K562 (cell line): ENCODE results near the gene TMEM87A. TPM values are rescaled to one million over a fixed set of nuclear protein-coding genes. Genes with fewer than 3 reads are reported as not detected.

Source experiments
- ATAC-seq: fragments of 200-7000 bp; cut with Tn5 transposase; 3 replicates; pipeline ENCODE4 v1.9.1; 2020; ENCODE audit warnings: moderate library complexity
- BruUV-seq: library from RNA; stranded (reverse); fragments of 400-500 nt; replicated peaks from 2 replicates; lab custom pipeline; 2021; lab: Mats Ljungman, UMichigan
- CTCF ChIA-PET: fragments of 300-600 bp; formaldehyde crosslinking; extraction: SDS; loops from one replicate; lab custom pipeline; 2021; ENCODE audit warnings: low intra/inter-chr PET ratio; lab: Yijun Ruan, JAX
- POLR2A ChIA-PET: fragments of 300-600, 350-650 bp; sonication (Branson Sonifier 250); formaldehyde crosslinking; extraction: SDS; loops from one replicate; lab custom pipeline; 2021; ENCODE audit warnings: antibody characterized with exemption, inconsistent platforms; lab: Yijun Ruan, JAX
- DNase-seq, 4 experiments: peaks; one replicate each; pipeline versions ENCODE4 v3.0.0 to v3.0.0-alpha.2; 2011 to 2018; ENCODE audit warnings: low spot score in 3 of 4, mixed read lengths in 3 of 4; ENCODE audit errors: extremely low read depth in 1 of 4
- FAIRE-seq: peaks from 2 replicates; lab custom pipeline; 2011; peaks lifted over from hg19 to GRCh38; lab: Jason Lieb, UNC
- H2AFZ ChIP-seq: 2 replicates; pipeline ENCODE4 v1.6.0; 2011; ENCODE audit warnings: low read depth, low read length, control low read depth, inconsistent platforms
- H3K27ac ChIP-seq: fragments of 200-600 bp; 3 replicates; pipeline ENCODE4 v1.8.0; 2011; ENCODE audit warnings: low read depth, mild to moderate bottlenecking, control low read depth, inconsistent platforms, low read length, moderate library complexity, mixed read lengths; ENCODE audit errors: extremely low read depth
- H3K27me3 ChIP-seq, 2 experiments: fragments of 300-600 bp in 1 of 2; 2 replicates in 1 of 2; 3 replicates in 1 of 2; pipeline versions ENCODE4 v1.6.0 to v1.8.0; 2011; ENCODE audit warnings: inconsistent platforms in 2 of 2, low read length in 2 of 2, mild to moderate bottlenecking in 1 of 2, mixed read lengths in 1 of 2, moderate library complexity in 1 of 2; ENCODE audit not compliant: control insufficient read depth in 2 of 2, insufficient read depth in 2 of 2
- H3K36me3 ChIP-seq: fragments of 300-600 bp; 3 replicates; pipeline ENCODE4 v1.8.0; 2011; ENCODE audit warnings: mild to moderate bottlenecking, low read length, inconsistent platforms; ENCODE audit not compliant: control insufficient read depth, insufficient read depth
- H3K4me1 ChIP-seq, 2 experiments: fragments of 200-600 bp in 1 of 2; replicated peaks in 1 of 2; 2 replicates in 1 of 2; 3 replicates in 1 of 2; pipeline versions ENCODE4 v1.5.1 to v1.8.0; 2011; ENCODE audit warnings: inconsistent platforms in 2 of 2, low read length in 2 of 2, mild to moderate bottlenecking in 1 of 2, mixed read lengths in 1 of 2, moderate library complexity in 1 of 2; ENCODE audit not compliant: control insufficient read depth in 2 of 2, insufficient read depth in 2 of 2
- H3K4me2 ChIP-seq: 2 replicates; pipeline ENCODE4 v1.6.1; 2011; ENCODE audit warnings: low read length, control low read depth, inconsistent platforms, mixed read lengths; ENCODE audit not compliant: insufficient read depth
- H3K4me3 ChIP-seq: fragments of 200-600 bp; sonication (generic), shearing (Covaris generic); 2 replicates; pipeline ENCODE4 v1.5.1; 2016; ENCODE audit warnings: control low read depth, inconsistent platforms
- H3K79me2 ChIP-seq: fragments of 200-600 bp; 3 replicates; pipeline ENCODE4 v1.8.0; 2011; ENCODE audit warnings: low read length, inconsistent platforms; ENCODE audit not compliant: control insufficient read depth, insufficient read depth
- H3K9ac ChIP-seq, 2 experiments: 2 replicates each; pipeline versions ENCODE4 v1.6.0 to v1.6.1; 2011; ENCODE audit warnings: low read depth in 2 of 2, low read length in 2 of 2, control low read depth in 1 of 2, inconsistent platforms in 1 of 2, mild to moderate bottlenecking in 1 of 2, mixed read lengths in 1 of 2; ENCODE audit not compliant: insufficient read depth in 1 of 2
- H3K9me1 ChIP-seq: one replicate; pipeline ENCODE4 v1.6.0; 2011; ENCODE audit warnings: inconsistent platforms, mild to moderate bottlenecking, low read length, moderate library complexity; ENCODE audit not compliant: control insufficient read depth, insufficient read depth
- H3K9me3 ChIP-seq: replicated peaks from 2 replicates; pipeline ENCODE4 v1.5.1; 2011; ENCODE audit warnings: low read depth, low read length, inconsistent platforms; ENCODE audit not compliant: control insufficient read depth, insufficient read depth
- H4K20me1 ChIP-seq: replicated peaks from 2 replicates; pipeline ENCODE4 v1.6.1; 2011; ENCODE audit warnings: low read length, inconsistent platforms, mixed read lengths; ENCODE audit not compliant: control insufficient read depth, insufficient read depth
- PHB ChIP-seq: fragments of 250-450 bp; sonication (Bioruptor Pico); IDR thresholded peaks from 2 replicates; pipeline ENCODE4 v1.5.0; 2021
- TARDBP ChIP-seq: fragments of 450-650 bp; IDR thresholded peaks from 2 replicates; pipeline ENCODE4 v1.6.1; 2016
- WGBS: fragments of 100-300 bp; shearing (Covaris generic); methylation state at CpG from one replicate; pipeline ENCODE4 v1.1.6; 2016; ENCODE audit warnings: low coverage, mixed read lengths; ENCODE audit not compliant: insufficient coverage; ENCODE audit errors: missing lambda C conversion rate; 5-methylcytosine and 5-hydroxymethylcytosine counted together
- in situ Hi-C: fragments of 300-500 bp; cut with MboI; formaldehyde crosslinking; loops from 4 replicates; pipeline ENCODE4 v1.15.0; 2018; ENCODE audit warnings: inconsistent platforms, mixed read lengths
- intact Hi-C: fragments of 100-400 bp; cut with micrococcal nuclease; formaldehyde crosslinking; loops from 2 replicates; pipeline ENCODE4 v1.14.2; 2022
- polyA plus RNA-seq, 8 experiments: library from polyadenylated mRNA; depleted of rRNA in 4 of 8; stranded (reverse) in 5 of 8; unstranded in 3 of 8; fragments of >200 nt; fragmentation: Nextera tagmentation in 2 of 8; fragmentation: Illumina TruSeq in 1 of 8; extraction: Ambion mirVana in 2 of 8; extraction: Trizol in 1 of 8; gene quantifications; 2 replicates each; pipeline versions ENCODE4 v1.2.1 to v1.2.3, GENCODE V29; 2011 to 2014; ENCODE audit warnings: inconsistent platforms in 1 of 8, missing spikeins in 1 of 8
- total RNA-seq, 7 experiments: library from RNA; depleted of rRNA in 6 of 7; stranded (reverse); fragments of >200 nt in 6 of 7; fragmentation: Illumina TruSeq in 2 of 7; extraction: Trizol in 2 of 7; gene quantifications; 2 replicates each; pipeline versions ENCODE4 v1.2.1 to v1.2.3, GENCODE V29; 2011 to 2021; ENCODE audit warnings: low replicate concordance in 1 of 7
- TF ChIP-seq, protein P1 (sequence below): fragments of 250-450 bp; sonication (Bioruptor Pico); IDR thresholded peaks from 2 replicates; pipeline ENCODE4 v1.5.0; 2021
- TF ChIP-seq, protein P2 (sequence below): sonication (generic); formaldehyde crosslinking; IDR thresholded peaks from 2 replicates; pipeline ENCODE4 v1.4.0; 2020; ENCODE audit warnings: mild to moderate bottlenecking, missing genetic modification reagents

Gene TMEM87A
- total and polyA plus RNA-seq, 9 of the 15 experiments (the other 6 are each of a cell fraction or from before 2014, with no cell fraction given): 16.6 to 43.3 (median 29.6) TPM

- CTCF ChIA-PET: no interaction called here
- no peaks in the 10 kb centered on the region for H4K20me1 ChIP-seq
- no peaks in the 10 kb centered on the region for H3K79me2 ChIP-seq
- H3K4me2 ChIP-seq: no peak overlapping the region
- no peak overlapping the region for H3K9ac ChIP-seq
- DNase-seq (no peak), FAIRE-seq (no peak), ATAC-seq (no peak)
- intact Hi-C loops: no loop called here
- H3K4me3 ChIP-seq: no peak overlapping the region
- no TSS peak for BruUV-seq
- POLR2A ChIA-PET: no interaction called here
- no peak overlapping the region for H3K27ac ChIP-seq
- in situ Hi-C loops: no loop called here
- TF ChIP-seq PHB (CRISPR knock-in tag) (no peak), TARDBP (no peak)
- TF ChIP-seq, protein P1, sequence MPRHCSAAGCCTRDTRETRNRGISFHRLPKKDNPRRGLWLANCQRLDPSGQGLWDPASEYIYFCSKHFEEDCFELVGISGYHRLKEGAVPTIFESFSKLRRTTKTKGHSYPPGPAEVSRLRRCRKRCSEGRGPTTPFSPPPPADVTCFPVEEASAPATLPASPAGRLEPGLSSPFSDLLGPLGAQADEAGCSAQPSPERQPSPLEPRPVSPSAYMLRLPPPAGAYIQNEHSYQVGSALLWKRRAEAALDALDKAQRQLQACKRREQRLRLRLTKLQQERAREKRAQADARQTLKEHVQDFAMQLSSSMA (CRISPR knock-in tag): no peak
- TF ChIP-seq, protein P2, sequence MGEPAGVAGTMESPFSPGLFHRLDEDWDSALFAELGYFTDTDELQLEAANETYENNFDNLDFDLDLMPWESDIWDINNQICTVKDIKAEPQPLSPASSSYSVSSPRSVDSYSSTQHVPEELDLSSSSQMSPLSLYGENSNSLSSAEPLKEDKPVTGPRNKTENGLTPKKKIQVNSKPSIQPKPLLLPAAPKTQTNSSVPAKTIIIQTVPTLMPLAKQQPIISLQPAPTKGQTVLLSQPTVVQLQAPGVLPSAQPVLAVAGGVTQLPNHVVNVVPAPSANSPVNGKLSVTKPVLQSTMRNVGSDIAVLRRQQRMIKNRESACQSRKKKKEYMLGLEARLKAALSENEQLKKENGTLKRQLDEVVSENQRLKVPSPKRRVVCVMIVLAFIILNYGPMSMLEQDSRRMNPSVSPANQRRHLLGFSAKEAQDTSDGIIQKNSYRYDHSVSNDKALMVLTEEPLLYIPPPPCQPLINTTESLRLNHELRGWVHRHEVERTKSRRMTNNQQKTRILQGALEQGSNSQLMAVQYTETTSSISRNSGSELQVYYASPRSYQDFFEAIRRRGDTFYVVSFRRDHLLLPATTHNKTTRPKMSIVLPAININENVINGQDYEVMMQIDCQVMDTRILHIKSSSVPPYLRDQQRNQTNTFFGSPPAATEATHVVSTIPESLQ: no peak
- H3K9me3 ChIP-seq: no peaks in the 10 kb centered on the region
- no peaks in the 10 kb centered on the region for H3K27me3 ChIP-seq
- no peak overlapping the region for H2AFZ ChIP-seq
- no peaks in the 10 kb centered on the region for H3K9me1 ChIP-seq
- WGBS: 41% methylated on average over 1 of the region's 1 CpG
- no peaks in the 10 kb centered on the region for H3K4me1 ChIP-seq
- 0 out of 3 replicates have a peak, but pooled peaks cover 3% of the 10 kb centered on the region for H3K36me3 ChIP-seq
These were observed 41.6 kb upstream of the TMEM87A start for GRCh38 chr15:42314818-42315217.
